Pancreas (tissue), 10 donors: ENCODE results near the gene CCND2. TPM values are rescaled to one million over a fixed set of nuclear protein-coding genes. Genes with fewer than 3 reads are reported as not detected.

Experiments
- ATAC-seq, 4 donors: fragments of 200-7000 bp; cut with Tn5 transposase; one replicate each; pipeline versions ENCODE4 v1.8.0 to v1.9.1; 2020; ENCODE audit warnings: mild to moderate bottlenecking in 4 of 4, moderate library complexity in 4 of 4
- DNase-seq, 6 donors: peaks; one replicate each; pipeline ENCODE4 v3.0.0-alpha.2; 2020
- FAIRE-seq: peaks from 2 replicates; lab custom pipeline; 2012; peaks lifted over from hg19 to GRCh38; lab: Jason Lieb, UNC
- H3K27ac ChIP-seq, 4 donors: fragments of 200-600 bp; sonication (generic); 1 replicate in 3 of 4; 2 replicates in 1 of 4; pipeline versions ENCODE4 v1.5.0 to v1.8.0; 2020
- H3K27me3 ChIP-seq, 4 donors: fragments of 200-600 bp; one replicate each; pipeline ENCODE4 v1.8.0; 2021
- H3K36me3 ChIP-seq, 3 donors: fragments of 200-600 bp; sonication (generic) in 1 of 3; one replicate each; pipeline versions ENCODE4 v1.5.0 to v1.8.0; 2020 to 2021
- H3K4me1 ChIP-seq, 3 donors: fragments of 200-600 bp; one replicate each; pipeline ENCODE4 v1.8.0; 2021
- H3K4me3 ChIP-seq, 4 donors: fragments of 200-600 bp; sonication (generic) in 2 of 4; one replicate each; pipeline versions ENCODE4 v1.5.0 to v1.8.0; 2020 to 2021
- H3K9me3 ChIP-seq, 4 donors: fragments of 200-600 bp; one replicate each; pipeline ENCODE4 v1.8.0; 2021
- WGBS, 2 donors: extraction: QIAGEN DNeasy Blood & Tissue Kit; methylation state at CpG; one replicate each; pipeline ENCODE4 v1.1.7; 2013; 5-methylcytosine and 5-hydroxymethylcytosine counted together
- intact Hi-C, 3 donors: fragments of 100-400 bp; cut with DNase I; formaldehyde crosslinking; loops; one replicate each; pipeline versions ENCODE4 v1.11.1 to v1.14.2; 2022
- polyA plus RNA-seq, 2 donors: library from polyadenylated mRNA; stranded (reverse); fragments of 200-250 nt; gene quantifications; one replicate each; pipeline ENCODE4 v1.2.3, GENCODE V29; 2013
- total RNA-seq, 6 donors: library from RNA; stranded (reverse); fragmentation: NEBNext Ultra II Directional in 4 of 6; extraction: Animal tissue kit (Norgen Biotek cat#: 25700) in 4 of 6; gene quantifications; one replicate each; pipeline versions ENCODE4 v1.2.1 to v1.2.4, GENCODE V29; 2021 to 2023
- TF ChIP-seq, protein P1 (sequence below), 4 donors: fragments of 200-600 bp; sonication (generic) in 3 of 4; IDR thresholded peaks; one replicate each; pipeline versions ENCODE4 v1.5.0 to v1.8.0; 2021; ENCODE audit warnings: antibody characterized with exemption in 4 of 4
- donor health status: healthy with polysubstance abuse.
- donor health status: DM: no; HTN: no; CAD: no; lungs with moderate emphysema.
- donor health status: DM: no; HTN: no; CAD: no.
- donor health status: control.
- donor health status: control.
- donor health status: Bipolar disorder and iron deficiency.
- donor health status: DM: yes; HTN: yes; CAD: no.
- donor health status: DM: no; HTN: no; CAD: no.
- donor health status: DM: no; HTN: no; CAD: no.
- donor health status: DM: yes; HTN: yes; CAD: no.

Gene CCND2
- total and polyA plus RNA-seq, 8 donors, result 6.3 to 75.6 (median 59.7) TPM

DNA sequence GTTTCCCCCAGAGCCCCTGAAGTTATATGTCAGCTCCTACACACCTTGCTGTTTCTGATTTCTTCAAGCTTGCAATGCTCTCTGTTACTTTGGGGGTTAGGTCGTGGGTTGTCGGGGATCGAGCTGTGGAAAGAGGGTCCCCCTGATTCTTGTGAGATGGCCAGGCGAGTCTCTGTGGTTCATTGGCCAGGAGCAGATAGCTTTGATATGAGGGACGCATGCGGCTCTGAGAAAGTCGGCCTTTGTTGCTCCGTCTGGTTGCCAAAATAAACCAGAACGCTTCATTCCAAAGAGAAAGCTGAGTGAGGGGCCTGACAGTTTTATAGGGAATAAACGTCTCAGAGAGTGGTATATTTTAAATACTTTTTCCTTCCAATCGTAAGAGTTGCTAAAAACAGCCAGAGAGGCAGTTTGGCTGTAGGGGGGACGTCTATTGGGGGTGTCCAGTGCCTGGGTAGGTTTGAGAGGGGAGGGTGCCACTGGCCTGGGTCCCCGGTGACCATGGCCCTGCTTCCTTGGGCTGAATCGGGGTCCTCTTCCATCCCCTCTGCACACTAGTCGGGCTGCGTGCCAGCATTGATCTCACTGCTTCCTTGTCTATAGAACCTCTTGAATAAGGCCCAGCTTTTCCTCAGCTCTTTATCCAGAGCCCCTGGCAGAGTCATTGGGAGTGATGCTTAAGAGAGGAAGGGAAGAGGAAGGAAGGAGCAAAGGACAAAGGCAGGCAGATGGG is 18.9 kb downstream of the CCND2 start:
- intact Hi-C loops, result no loop called here
- Histone ChIP-seq H3K9me3 (no peaks in the 10 kb centered on the region), H3K4me1 (no peaks in the 10 kb centered on the region), H3K27ac (no peak overlapping the region), H3K27me3 (no peaks in the 10 kb centered on the region), H3K36me3 (peaks cover 0 to 9% (median 0%) of the 10 kb centered on the region in 3 donors), H3K4me3 (no peak overlapping the region)
- no peak for ATAC-seq
- FAIRE-seq, result no peak
- DNase-seq, result no peak
- WGBS, 2 donors, result 70 to 73% methylated on average over 16 of the region's 16 CpGs
- TF ChIP-seq, protein P1, sequence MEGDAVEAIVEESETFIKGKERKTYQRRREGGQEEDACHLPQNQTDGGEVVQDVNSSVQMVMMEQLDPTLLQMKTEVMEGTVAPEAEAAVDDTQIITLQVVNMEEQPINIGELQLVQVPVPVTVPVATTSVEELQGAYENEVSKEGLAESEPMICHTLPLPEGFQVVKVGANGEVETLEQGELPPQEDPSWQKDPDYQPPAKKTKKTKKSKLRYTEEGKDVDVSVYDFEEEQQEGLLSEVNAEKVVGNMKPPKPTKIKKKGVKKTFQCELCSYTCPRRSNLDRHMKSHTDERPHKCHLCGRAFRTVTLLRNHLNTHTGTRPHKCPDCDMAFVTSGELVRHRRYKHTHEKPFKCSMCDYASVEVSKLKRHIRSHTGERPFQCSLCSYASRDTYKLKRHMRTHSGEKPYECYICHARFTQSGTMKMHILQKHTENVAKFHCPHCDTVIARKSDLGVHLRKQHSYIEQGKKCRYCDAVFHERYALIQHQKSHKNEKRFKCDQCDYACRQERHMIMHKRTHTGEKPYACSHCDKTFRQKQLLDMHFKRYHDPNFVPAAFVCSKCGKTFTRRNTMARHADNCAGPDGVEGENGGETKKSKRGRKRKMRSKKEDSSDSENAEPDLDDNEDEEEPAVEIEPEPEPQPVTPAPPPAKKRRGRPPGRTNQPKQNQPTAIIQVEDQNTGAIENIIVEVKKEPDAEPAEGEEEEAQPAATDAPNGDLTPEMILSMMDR (IDR thresholded peaks at IDR 0.05), result no peak

DNA sequence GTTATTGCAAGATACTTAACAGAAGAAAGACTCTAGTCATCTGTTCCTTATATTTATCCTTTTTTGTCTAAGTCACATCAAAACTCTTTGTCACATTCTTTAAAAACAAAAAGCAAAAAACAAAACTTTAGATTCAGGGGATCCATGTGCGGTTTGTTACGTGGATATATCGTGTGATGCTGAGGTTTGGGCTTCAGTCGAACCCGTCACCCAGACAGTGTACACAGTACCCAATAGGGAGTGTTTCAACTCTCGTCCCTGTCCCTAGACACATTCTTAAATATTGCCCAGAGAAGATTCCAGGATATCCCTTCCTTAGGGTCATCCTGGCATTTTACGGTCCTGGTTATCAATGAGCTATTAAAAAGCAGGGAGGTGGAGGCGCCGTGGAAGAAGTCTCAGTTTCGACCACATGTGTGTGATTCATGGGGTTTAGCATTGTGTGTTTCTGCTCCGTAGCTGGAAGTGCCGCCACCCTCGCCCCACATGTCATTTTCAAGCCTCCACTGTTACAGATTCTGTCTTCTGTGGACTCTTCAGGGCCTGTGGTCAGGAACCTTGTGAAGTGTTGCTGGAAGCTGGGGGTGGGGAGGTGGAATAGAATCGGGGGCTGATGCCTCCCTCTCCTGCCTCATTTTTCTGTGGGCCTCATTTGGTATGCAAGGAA is 19.9 kb downstream of the CCND2 start:
- Histone ChIP-seq H3K4me3 (no peak overlapping the region), H3K36me3 (peaks cover 0 to 9% (median 0%) of the 10 kb centered on the region in 3 donors), H3K4me1 (no peaks in the 10 kb centered on the region), H3K27ac (no peak overlapping the region), H3K27me3 (no peaks in the 10 kb centered on the region), H3K9me3 (no peaks in the 10 kb centered on the region)
- intact Hi-C loops, result no loop called here
- no peak for DNase-seq
- TF ChIP-seq, protein P1 (IDR thresholded peaks at IDR 0.05), result no peak
- ATAC-seq, result no peak
- 87 to 90% methylated on average over 14 of the region's 14 CpGs for WGBS, 2 donors
- FAIRE-seq, result no peak

DNA sequence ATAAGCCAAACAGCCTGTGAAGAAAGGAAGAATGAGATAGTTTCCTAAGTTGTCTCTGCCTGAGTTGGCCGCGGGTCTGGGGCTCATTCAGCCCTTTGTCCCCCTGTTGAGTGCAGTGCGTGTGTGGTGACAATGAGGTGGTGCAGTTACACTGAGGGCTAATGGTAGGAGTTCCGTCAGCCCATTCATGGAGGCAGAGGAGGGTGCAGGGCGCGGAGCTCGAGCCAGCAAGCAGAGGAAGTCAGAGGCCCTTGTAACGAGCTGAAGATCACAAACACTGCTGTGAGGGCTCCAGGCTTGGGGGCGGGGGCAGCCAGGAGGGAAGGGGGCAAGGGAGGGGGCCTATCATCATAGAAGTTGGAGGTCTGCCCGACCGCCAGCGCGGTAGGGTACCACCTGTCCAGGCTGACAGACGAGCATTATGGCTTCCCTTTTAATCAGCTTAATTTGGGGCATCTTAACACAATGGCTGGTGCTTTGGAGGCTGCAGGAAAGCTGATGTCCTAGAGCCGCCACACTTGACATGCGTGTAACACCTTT is 20.5 kb downstream of the CCND2 start:
- Histone ChIP-seq H3K36me3 (peaks cover 0 to 9% (median 0%) of the 10 kb centered on the region in 3 donors), H3K9me3 (no peaks in the 10 kb centered on the region), H3K4me1 (no peaks in the 10 kb centered on the region), H3K4me3 (no peak overlapping the region), H3K27me3 (no peaks in the 10 kb centered on the region), H3K27ac (no peak overlapping the region)
- intact Hi-C loops, result no loop called here
- ATAC-seq (no peak), DNase-seq (no peak), FAIRE-seq (no peak)
- WGBS, 2 donors, result 76 to 77% methylated on average over 16 of the region's 16 CpGs
- TF ChIP-seq, protein P1 (IDR thresholded peaks at IDR 0.05), result no peak

DNA sequence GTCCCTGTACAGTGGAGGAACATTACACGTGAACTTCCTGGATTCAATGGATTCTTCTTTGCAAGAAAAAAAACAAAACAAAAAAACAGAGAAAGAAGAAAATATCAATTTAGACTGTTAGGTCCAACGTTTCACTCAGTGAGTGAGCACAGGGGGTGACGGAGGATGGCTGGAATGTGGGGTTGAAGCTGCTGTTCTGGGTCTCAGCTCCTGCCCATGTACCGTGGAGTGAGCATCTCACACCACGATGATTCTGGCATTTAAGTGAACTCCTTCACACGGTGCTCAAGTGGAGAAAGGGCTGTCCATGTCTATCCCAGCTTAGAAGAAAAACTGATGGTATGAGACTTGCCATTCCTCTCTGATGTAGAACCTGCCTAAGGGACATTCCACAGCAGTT is 23.2 kb downstream of the CCND2 start:
- TF ChIP-seq, protein P1 (IDR thresholded peaks at IDR 0.05), result no peak
- no peaks in the 10 kb centered on the region for H3K27me3 ChIP-seq
- ATAC-seq (no peak), FAIRE-seq (no peak), DNase-seq (no peak)
- no peak overlapping the region for H3K4me3 ChIP-seq
- no peaks in the 10 kb centered on the region for H3K9me3 ChIP-seq
- 70% methylated on average over 6 of the region's 6 CpGs for WGBS, 2 donors
- no peak overlapping the region for H3K27ac ChIP-seq
- intact Hi-C loops, result no loop called here
- H3K36me3 ChIP-seq, result no peaks in the 10 kb centered on the region
- no peaks in the 10 kb centered on the region for H3K4me1 ChIP-seq
